Measurements from ENCODE around the gene COX15. TPM values are rescaled to one million over a fixed set of nuclear protein-coding genes. Genes with fewer than 3 reads are reported as not detected.

COX15 gene
- polyA plus RNA-seq, 6 donors from 2014 or later, result 34.9 to 61.5 (median 42.1) TPM

DNA sequence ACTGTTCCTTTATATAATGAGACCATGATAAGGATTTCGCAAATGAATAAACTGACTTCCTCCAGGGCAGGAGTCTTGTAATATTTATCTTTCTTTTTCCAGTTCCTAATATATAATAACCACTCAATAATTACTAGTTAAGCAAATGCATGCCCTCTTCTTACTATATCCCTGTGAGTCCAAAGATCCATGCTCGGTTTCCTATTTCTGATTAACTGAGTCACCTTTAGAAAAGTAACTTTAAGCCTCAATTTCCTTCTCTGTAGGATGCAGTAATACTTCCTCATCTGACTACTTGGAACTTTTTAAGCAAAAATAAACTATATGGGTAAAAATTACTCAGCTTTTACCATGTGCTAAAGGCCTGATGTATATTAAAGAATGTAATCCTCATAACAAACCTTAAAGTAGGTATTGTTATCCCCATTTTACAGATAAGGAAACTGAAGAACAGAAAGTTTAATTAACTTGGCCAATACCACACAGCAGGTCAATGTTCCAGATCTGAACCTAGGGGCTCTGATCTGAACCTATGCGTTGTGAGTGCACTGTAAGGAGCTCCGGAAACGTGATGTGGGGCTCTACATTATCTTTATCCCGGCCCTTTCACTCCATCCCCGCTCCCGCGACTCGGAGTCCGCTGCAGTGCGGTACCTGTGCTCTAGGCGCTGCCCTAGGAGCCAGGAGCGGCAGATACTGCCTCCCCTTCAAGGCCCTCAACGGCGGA is 458 bp downstream of the COX15 start:
- Mint-ChIP-seq H3K27me3 (no peaks in the 10 kb centered on the region), H3K27ac (peak overlapping the region; percentile 97 to 99 (median 98)), H3K36me3 (peaks cover 8 to 12% of the 10 kb centered on the region in 2 donors), H3K4me1 (peaks cover 5 to 55% (median 22%) of the 10 kb centered on the region in 3 donors), H3K4me3 (peak overlapping the region; percentile 95 to 100 (median 100)), H3K9me3 (no peaks in the 10 kb centered on the region)
- DNase-seq (no peak), ATAC-seq (ENCODE audit: low read depth in 2 of 2) (no peak)

DNA sequence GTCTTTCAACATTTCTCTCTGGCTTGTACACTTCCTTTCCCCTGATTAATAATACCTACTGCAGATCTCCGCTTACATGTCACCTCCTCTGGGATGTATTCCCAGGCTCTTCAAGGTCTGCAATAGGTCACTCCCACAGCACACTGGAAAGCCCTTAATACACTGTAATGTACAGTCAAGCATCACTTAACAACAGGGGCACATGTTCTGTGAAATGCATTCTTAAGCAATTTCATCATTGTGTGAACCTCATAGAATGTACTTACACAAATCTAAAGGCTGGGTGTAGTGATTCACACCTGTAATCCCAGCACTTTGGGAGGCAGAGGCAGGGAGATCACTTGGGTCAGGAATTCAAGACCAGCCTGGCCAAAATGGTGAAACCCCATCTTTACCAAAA is 1.9 kb downstream of the COX15 start:
- ATAC-seq (ENCODE audit: low read depth in 2 of 2), result no peak
- Mint-ChIP-seq H3K27me3 (no peaks in the 10 kb centered on the region), H3K27ac (no peak overlapping the region), H3K36me3 (peaks cover 8 to 18% of the 10 kb centered on the region in 2 donors), H3K4me3 (peak overlapping the region in 1 of 8 donors; percentile 54), H3K9me3 (no peaks in the 10 kb centered on the region), H3K4me1 (peaks cover 5 to 47% (median 19%) of the 10 kb centered on the region in 3 donors)
- no peak for DNase-seq

DNA sequence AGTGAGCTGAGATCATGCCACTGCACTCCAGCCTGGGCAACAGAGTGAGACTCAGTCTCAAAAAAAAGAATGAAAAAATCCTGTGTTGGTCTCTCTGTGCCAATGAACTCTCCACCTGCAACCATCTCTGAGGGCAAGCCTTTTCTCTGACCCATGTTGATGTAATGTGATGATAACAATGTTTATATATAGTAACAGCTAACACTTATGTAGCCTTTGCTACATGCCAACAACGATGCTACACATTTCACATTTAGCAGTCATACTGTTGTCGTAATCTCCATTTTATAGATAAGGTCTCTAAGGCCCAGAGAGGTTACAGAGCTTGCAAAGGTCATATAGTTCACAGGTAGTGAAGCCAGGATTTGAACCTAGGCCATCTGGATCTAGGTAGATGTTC is 11.5 kb downstream of the COX15 start:
- H3K4me1 Mint-ChIP-seq, result peaks cover 0 to 8% (median 0%) of the 10 kb centered on the region in 3 donors
- H3K36me3 Mint-ChIP-seq, result peaks cover 25 to 34% of the 10 kb centered on the region in 2 donors
- H3K27me3 Mint-ChIP-seq, result no peaks in the 10 kb centered on the region
- no peak for ATAC-seq (ENCODE audit: low read depth in 2 of 2)
- no peaks in the 10 kb centered on the region for H3K9me3 Mint-ChIP-seq
- H3K4me3 Mint-ChIP-seq, result no peak overlapping the region
- no peak overlapping the region for H3K27ac Mint-ChIP-seq
- DNase-seq, result no peak

DNA sequence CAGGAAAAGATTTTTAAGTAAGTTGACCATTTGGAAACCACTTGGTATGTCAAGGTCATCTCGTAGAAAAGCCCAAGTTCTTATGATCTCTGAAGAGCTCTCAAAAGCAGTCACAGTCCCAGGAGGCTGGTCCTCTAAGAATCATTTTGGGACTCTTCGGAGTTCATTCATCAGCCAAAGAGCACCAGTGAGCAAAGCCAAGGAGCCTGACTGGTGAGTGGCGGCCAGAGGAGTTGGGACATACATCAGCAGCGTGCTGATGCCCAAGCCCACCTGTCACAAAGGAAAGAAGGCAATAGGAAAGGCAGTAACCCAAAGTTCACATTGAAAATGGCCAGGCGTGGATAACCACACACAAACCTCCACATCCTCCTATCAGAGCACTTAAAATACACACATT is 17.5 kb downstream of the COX15 start:
- Mint-ChIP-seq H3K27me3 (no peaks in the 10 kb centered on the region), H3K27ac (peak overlapping the region in 2 of 6 donors; percentile 41 to 52), H3K4me1 (peaks cover 0 to 7% (median 0%) of the 10 kb centered on the region in 3 donors), H3K4me3 (no peak overlapping the region), H3K36me3 (peaks cover 15 to 18% of the 10 kb centered on the region in 2 donors), H3K9me3 (no peaks in the 10 kb centered on the region)
- ATAC-seq (ENCODE audit: low read depth in 2 of 2) (no peak), DNase-seq (no peak)

DNA sequence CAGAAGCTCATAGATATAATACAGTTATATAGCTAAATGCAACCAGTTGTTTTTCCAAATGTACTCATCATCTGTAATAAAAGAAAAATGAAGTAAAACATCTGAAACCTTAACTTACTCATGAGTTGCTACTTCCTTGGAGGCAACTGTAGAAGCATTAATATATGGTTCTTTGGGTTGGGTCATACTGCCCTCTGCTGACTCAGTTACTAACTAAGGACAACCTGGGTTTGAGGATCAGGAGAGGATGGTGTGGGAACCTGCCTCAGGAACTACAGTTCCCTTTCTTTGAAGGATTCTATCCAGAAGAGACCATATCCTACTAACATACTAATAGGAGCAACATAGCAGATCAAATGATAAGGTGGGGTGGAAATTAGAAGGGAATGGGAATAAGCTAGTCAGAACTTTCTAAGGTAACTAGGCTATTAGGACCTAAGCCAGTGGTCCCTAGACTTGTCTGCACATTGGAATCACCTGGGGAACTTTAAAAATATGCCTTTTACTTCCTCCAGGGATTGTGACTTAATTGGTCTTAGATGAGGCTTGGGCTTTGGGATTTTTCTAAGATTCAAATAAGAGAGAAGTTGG is 20.7 kb downstream of the COX15 start:
- Mint-ChIP-seq H3K4me3 (no peak overlapping the region), H3K4me1 (peaks cover 0 to 3% (median 0%) of the 10 kb centered on the region in 3 donors), H3K27me3 (no peaks in the 10 kb centered on the region), H3K36me3 (peaks cover under 1 to 9% of the 10 kb centered on the region in 2 donors), H3K9me3 (no peaks in the 10 kb centered on the region), H3K27ac (no peak overlapping the region)
- ATAC-seq (ENCODE audit: low read depth in 2 of 2), result peak; percentile 62 to 78
- peak; percentile 34 for DNase-seq

DNA sequence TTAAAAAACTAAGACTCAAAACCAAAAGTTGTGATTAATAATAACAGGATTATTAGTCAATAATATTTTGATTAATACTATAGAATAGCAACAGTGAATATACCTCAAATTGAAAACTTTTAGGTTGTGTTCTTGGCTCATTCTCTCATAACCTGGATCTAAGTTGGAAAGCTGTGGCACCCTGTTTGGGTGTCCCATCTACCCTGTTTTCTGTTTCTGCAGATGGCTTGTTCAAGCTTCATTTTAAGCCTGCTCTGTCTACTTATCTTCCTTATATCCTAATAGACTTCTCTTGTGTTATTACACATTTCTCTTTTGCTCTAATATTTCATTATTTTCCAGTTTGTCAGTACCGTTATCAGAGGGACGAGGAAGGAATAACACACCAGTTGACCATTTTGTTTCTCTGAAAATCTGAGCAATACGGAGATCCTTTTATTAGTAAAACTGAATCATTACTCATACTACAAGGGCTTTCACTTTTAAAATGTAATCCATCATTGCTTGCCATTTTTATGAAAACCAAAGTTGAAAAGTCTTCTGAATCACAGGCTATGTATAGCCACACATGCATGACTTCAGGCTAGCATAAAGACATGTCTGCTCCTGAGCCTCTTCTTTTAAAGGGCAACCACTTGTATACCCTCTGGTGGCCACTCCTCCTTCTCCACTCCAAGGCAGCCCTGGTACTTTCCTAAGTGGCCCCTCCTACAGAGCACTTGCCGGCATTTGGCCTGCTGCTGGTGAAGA is 22.3 kb downstream of the COX15 start:
- Mint-ChIP-seq H3K27me3 (no peaks in the 10 kb centered on the region), H3K4me3 (no peak overlapping the region), H3K9me3 (no peaks in the 10 kb centered on the region), H3K36me3 (peaks cover 0 to 9% of the 10 kb centered on the region in 2 donors), H3K27ac (peak overlapping the region in 1 of 6 donors; percentile 88), H3K4me1 (peaks cover 0 to 3% (median 0%) of the 10 kb centered on the region in 3 donors)
- DNase-seq (no peak), ATAC-seq (ENCODE audit: low read depth in 2 of 2) (no peak)

DNA sequence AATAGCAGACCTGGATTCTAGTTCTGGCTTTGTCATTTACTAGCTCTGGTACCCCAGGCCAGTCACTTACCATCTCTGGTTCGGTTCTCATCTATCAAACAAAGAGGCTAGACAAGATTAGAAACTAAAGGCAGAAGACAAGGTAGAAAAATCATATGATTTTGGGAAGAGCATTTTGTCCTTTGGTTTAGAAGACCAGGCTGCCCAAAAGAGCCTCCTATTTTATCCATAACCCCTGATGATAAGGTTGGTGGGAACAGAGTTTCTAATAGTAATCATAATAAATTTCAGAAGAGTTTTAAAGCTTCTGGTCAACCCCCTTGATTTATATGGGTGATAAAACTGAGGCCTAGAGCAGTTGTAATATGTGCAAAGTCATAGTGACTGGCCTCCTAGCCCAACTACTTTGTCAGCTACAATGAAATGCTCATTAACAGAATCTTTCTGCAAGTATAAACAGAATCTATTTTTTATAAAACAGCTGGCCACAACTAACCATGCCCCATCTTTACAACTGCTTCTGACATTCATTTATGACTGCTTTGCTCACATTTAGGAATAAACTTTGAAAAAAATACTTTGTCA is 23.4 kb downstream of the COX15 start:
- H3K27ac Mint-ChIP-seq, result peak overlapping the region in 2 of 6 donors; percentile 53 to 58
- H3K9me3 Mint-ChIP-seq, result no peaks in the 10 kb centered on the region
- H3K36me3 Mint-ChIP-seq, result peaks cover 0 to 9% of the 10 kb centered on the region in 2 donors
- H3K4me3 Mint-ChIP-seq, result no peak overlapping the region
- H3K4me1 Mint-ChIP-seq, result peaks cover 0 to 3% (median 0%) of the 10 kb centered on the region in 3 donors
- ATAC-seq (ENCODE audit: low read depth in 2 of 2) (no peak), DNase-seq (no peak)
- no peaks in the 10 kb centered on the region for H3K27me3 Mint-ChIP-seq

DNA sequence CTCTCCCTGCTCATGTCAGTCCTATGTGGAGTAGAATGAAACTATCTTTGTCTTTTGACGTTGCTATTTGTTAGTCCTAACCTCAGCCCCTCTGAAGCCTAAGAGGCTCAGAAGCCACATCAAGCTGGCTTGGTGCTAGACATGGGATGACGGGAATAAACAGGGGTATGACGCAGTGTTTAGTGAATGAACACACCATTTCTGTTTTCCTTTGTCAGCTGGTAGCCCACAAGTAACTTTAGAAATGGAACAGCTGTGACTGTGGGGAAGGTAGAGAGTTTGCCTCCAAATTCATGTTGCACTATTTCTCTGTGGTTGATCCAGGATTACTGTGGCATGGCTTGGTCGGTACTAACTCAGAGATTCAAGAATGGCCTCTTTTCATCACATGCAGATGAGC is 31.3 kb downstream of the COX15 start:
- Mint-ChIP-seq H3K4me3 (no peak overlapping the region), H3K27me3 (no peaks in the 10 kb centered on the region)

DNA sequence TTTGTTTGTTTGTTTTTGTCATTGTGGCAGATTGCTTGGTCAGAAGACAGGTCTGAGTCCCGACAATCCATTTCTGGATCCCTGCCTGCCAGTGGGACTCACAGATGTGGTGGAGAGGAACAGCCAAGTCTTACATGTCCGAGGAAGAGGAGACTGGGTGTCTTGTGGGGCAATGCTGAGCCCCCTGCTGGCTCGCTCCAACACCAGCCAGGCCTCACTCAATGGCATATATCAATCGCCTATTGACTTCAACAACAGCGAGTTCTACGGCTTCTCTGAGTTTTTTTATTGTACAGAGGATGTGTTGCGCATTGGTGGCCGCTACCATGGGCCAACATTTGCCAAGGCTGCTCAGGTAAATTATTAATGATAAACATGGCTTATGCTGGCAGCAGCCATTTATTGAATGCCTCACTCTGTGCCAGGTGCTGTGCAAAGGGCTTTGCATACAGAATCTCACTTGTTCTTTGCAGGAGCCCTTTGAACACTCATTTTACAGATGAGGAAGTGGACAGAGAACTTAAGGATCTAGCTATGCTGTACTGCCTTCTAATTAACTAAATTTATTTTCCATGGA is 33.3 kb downstream of the COX15 start:
- H3K36me3 Mint-ChIP-seq, result peaks cover 23 to 33% of the 10 kb centered on the region in 2 donors
- H3K4me3 Mint-ChIP-seq, result no peak overlapping the region
- no peak overlapping the region for H3K27ac Mint-ChIP-seq
- DNase-seq (no peak), ATAC-seq (ENCODE audit: low read depth in 2 of 2) (no peak)
- H3K9me3 Mint-ChIP-seq, result no peaks in the 10 kb centered on the region
- no peaks in the 10 kb centered on the region for H3K27me3 Mint-ChIP-seq
- H3K4me1 Mint-ChIP-seq, result no peaks in the 10 kb centered on the region

More for the DNA sequence above, 31.3 kb downstream of the COX15 start:
- ATAC-seq (ENCODE audit: low read depth in 2 of 2) (no peak), DNase-seq (no peak)
- no peak overlapping the region for H3K27ac Mint-ChIP-seq
- H3K9me3 Mint-ChIP-seq, result no peaks in the 10 kb centered on the region
- H3K36me3 Mint-ChIP-seq, result peaks cover 23 to 28% of the 10 kb centered on the region in 2 donors
- no peaks in the 10 kb centered on the region for H3K4me1 Mint-ChIP-seq

DNA sequence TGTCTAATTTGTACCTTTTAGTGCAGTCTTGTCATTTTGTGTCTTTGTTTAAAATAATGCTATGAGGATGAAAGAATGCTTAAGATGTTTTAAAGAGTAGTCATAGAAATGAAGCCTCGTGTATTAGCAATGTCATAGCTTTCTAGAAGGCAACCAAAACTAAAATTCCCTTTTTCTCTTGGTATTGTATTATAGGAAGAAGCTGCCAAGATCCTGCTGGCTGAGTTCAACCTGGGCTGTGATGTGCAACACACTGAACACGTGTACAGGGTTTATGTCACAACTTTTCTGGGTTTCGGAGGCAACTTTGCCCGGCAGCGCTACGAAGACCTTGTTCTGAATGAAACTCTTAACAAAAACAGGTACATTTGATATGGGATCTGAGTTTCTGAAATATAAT is 36.2 kb downstream of the COX15 start:
- H3K4me1 Mint-ChIP-seq, result no peaks in the 10 kb centered on the region
- no peak for DNase-seq
- no peak for ATAC-seq (ENCODE audit: low read depth in 2 of 2)
- H3K27ac Mint-ChIP-seq, result peak overlapping the region in 1 of 6 donors; percentile 82
- peaks cover 28 to 30% of the 10 kb centered on the region in 2 donors for H3K36me3 Mint-ChIP-seq
- H3K4me3 Mint-ChIP-seq, result no peak overlapping the region
- H3K9me3 Mint-ChIP-seq, result no peaks in the 10 kb centered on the region
- H3K27me3 Mint-ChIP-seq, result no peaks in the 10 kb centered on the region

DNA sequence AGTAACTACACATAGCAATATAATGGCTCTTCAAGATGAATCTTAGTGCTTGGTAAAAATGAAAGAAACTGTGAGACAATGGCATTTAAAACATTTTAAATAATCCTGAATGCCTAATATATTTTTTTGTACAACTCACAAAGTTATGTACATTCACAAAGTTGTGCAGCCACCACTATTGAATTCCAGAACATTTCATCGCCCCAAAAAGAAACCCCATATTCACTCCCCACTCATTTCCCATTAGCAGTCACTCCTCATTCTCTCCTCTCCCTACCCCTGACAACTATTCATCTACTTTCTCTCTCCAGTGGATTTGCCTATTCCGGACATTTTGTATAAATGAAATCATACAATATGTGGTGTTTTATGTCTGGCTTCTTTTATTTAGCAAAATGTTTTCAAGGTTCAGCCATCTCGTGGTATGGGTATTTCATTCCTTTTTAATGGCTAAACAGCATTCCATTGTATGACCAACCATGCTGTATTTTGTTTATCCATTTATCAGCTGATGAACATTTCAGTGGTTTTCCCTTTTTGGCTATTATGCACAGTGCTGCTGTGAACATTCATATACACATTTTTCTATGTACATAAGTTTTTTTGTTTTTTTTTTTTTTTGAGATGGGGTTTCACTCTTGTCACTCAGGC is 37.9 kb downstream of the COX15 start:
- Mint-ChIP-seq H3K36me3 (peaks cover 17 to 28% of the 10 kb centered on the region in 2 donors), H3K9me3 (no peaks in the 10 kb centered on the region), H3K4me3 (no peak overlapping the region), H3K4me1 (no peaks in the 10 kb centered on the region), H3K27me3 (no peaks in the 10 kb centered on the region), H3K27ac (no peak overlapping the region)
- ATAC-seq (ENCODE audit: low read depth in 2 of 2) (no peak), DNase-seq (no peak)

DNA sequence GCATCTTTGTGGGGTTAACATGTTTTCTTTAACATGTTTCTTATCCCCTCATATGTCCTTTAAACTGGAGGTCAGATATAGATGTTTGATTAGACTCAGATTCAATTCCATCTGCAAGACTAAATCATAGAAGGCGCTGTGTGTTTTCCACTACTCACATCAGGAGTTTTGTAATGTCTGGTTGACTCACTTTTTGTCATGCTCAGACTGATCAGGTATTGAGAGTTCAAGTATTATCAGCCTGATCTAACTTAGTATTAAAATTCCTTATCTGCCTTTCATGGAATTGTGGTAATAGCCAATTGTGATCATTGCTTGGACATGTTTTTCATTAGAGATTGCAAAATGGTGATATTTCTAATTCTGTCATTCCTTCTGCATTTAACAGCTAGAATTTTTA is 42.5 kb downstream of the COX15 start:
- peaks cover 5 to 11% of the 10 kb centered on the region in 2 donors for H3K36me3 Mint-ChIP-seq
- H3K4me3 Mint-ChIP-seq, result no peak overlapping the region

DNA sequence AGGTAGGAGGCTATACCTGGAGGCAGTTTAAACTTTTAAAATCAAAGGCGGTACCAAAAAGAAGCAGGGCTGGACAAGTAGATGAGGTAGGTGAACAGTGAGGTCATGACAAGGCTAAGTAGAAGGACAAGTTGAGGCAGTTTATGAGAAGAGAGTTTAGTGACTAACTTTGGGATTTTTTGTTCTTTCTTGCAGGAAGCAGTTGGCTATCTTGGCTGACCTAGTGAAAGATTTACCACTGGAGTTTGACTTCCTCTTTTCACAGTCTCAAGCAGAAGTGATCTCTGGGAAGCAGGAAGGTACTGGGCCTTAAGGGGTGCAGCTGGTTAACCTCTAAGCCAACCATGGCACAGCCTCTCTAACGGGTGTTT is 46.3 kb downstream of the COX15 start:
- ATAC-seq (ENCODE audit: low read depth in 2 of 2) (peak; percentile 70 to 72), DNase-seq (no peak)
- no peak overlapping the region for H3K4me3 Mint-ChIP-seq
- H3K4me1 Mint-ChIP-seq, result peaks cover 6 to 16% (median 9%) of the 10 kb centered on the region in 3 donors
- H3K27me3 Mint-ChIP-seq, result no peaks in the 10 kb centered on the region
- H3K9me3 Mint-ChIP-seq, result no peaks in the 10 kb centered on the region
- peak overlapping the region in 5 of 6 donors; percentile 3 to 71 (median 27) for H3K27ac Mint-ChIP-seq
- H3K36me3 Mint-ChIP-seq, result no peaks in the 10 kb centered on the region

More for the DNA sequence above, 42.5 kb downstream of the COX15 start:
- Mint-ChIP-seq H3K27ac (no peak overlapping the region), H3K27me3 (no peaks in the 10 kb centered on the region), H3K4me1 (peaks cover 6 to 16% (median 9%) of the 10 kb centered on the region in 3 donors), H3K9me3 (no peaks in the 10 kb centered on the region)
- ATAC-seq (ENCODE audit: low read depth in 2 of 2) (no peak), DNase-seq (no peak)

All from naive B cell (primary cell).